ENCODE measurements around the gene TPSG1. TPM values are rescaled to one million over a fixed set of nuclear protein-coding genes. Genes with fewer than 3 reads are reported as not detected.

The TPSG1 gene
- total RNA-seq, 1 experiment from 2014 or later = not detected

- Histone ChIP-seq H3K56ac (ENCODE audit: insufficient read length, low read depth, low read length) (no peak overlapping the region), H2BK120ac (ENCODE audit: low read depth, low read length, poor library complexity, severe bottlenecking) (no peak overlapping the region), H3K27ac (ENCODE audit: insufficient read length, low read depth, low read length) (no peak overlapping the region), H3K23ac (ENCODE audit: insufficient read length, low read depth, low read length) (no peak overlapping the region), H2BK5ac (ENCODE audit: insufficient read length, low read length) (no peak overlapping the region), H3K27me3 (ENCODE audit: insufficient read depth, low read length) (no peaks in the 10 kb centered on the region), H3K4ac (ENCODE audit: low read depth, low read length) (no peak overlapping the region), H3K14ac (ENCODE audit: insufficient read depth, low read length) (no peak overlapping the region), H4K5ac (ENCODE audit: insufficient read length, low read depth, low read length) (no peak overlapping the region), H2BK15ac (ENCODE audit: low read depth, low read length) (no peak overlapping the region), H3K9ac (ENCODE audit: extremely low read depth, insufficient read length, low read length) (no peak overlapping the region), H4K91ac (ENCODE audit: insufficient read length, low read depth, low read length) (no peak overlapping the region), H2AK5ac (ENCODE audit: insufficient read length, low read length) (no peak overlapping the region), H3K4me1 (ENCODE audit: insufficient read depth, low read length) (no peaks in the 10 kb centered on the region), H3K18ac (ENCODE audit: insufficient read length, low read depth, low read length) (no peak overlapping the region), H3K79me1 (ENCODE audit: insufficient read depth, low read depth, low read length, poor library complexity, severe bottlenecking) (no peaks in the 10 kb centered on the region), H4K20me1 (ENCODE audit: control insufficient read depth, insufficient read depth, insufficient read length) (no peaks in the 10 kb centered on the region), H2BK20ac (ENCODE audit: low read depth, low read length, poor library complexity, severe bottlenecking) (no peak overlapping the region), H4K8ac (replicated peaks; ENCODE audit: insufficient read length, low read depth, low read length) (no peak overlapping the region), H3K9me3 (ENCODE audit: control insufficient read depth, low read depth, low read length) (no peaks in the 10 kb centered on the region), H3K23me2 (ENCODE audit: insufficient read length, low read depth, low read length, poor library complexity, severe bottlenecking) (no peaks in the 10 kb centered on the region), H3K79me2 (ENCODE audit: insufficient read depth, low read length) (no peaks in the 10 kb centered on the region), H2BK12ac (ENCODE audit: insufficient read length, low read depth, low read length) (no peak overlapping the region), H3T11ph (ENCODE audit: low read length) (no peak overlapping the region), H2AFZ (ENCODE audit: low read length) (no peak overlapping the region), H3K4me2 (ENCODE audit: insufficient read depth, insufficient read length, low read length) (no peak overlapping the region)
- H3K9me3 Mint-ChIP-seq = no peaks in the 10 kb centered on the region
- H3K36me3 Mint-ChIP-seq (ENCODE audit: insufficient read depth in 1 of 3, low read depth in 3 of 3) = peaks cover 0 to 39% (median 33%) of the 10 kb centered on the region in 3 experiments; a peak in 6 of 7 replicates
- H3K4me1 Mint-ChIP-seq = no peaks in the 10 kb centered on the region
- DNase-seq = no peak
- no peak for TF ChIP-seq CTCF (conservative IDR thresholded peaks at IDR 0.05)
- no CpG with 5 or more reads among the region's 65 CpGs for WGBS (ENCODE audit: extremely low coverage, insufficient read length, low lambda C conversion rate)
- no peak overlapping the region for H3K27ac Mint-ChIP-seq
- no peaks in the 10 kb centered on the region for H3K27me3 Mint-ChIP-seq (ENCODE audit: low read depth)
- H3K4me3 Mint-ChIP-seq = no peak overlapping the region
These were observed 13.4 kb downstream of the TPSG1 start for GRCh38 chr16:1211451-1212268.

Data from H9 (cell line).